ENCODE measurements around the gene SLC22A14. TPM values are rescaled to one million over a fixed set of nuclear protein-coding genes. Genes with fewer than 3 reads are reported as not detected.

SLC22A14 gene
- total and polyA plus RNA-seq, 9 of the 15 experiments (the other 6 are each of a cell fraction or from before 2014, with no cell fraction given): 0.03 to 0.07 TPM; not detected in 7

- TF ChIP-seq, protein P1, sequence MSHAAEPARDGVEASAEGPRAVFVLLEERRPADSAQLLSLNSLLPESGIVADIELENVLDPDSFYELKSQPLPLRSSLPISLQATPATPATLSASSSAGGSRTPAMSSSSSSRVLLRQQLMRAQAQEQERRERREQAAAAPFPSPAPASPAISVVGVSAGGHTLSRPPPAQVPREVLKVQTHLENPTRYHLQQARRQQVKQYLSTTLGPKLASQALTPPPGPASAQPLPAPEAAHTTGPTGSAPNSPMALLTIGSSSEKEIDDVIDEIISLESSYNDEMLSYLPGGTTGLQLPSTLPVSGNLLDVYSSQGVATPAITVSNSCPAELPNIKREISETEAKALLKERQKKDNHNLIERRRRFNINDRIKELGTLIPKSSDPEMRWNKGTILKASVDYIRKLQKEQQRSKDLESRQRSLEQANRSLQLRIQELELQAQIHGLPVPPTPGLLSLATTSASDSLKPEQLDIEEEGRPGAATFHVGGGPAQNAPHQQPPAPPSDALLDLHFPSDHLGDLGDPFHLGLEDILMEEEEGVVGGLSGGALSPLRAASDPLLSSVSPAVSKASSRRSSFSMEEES (CRISPR knock-in tag; IDR thresholded peaks at IDR 0.05): peak; percentile 94
- peak; percentile 97 to 98 for TF ChIP-seq MNT (conservative IDR thresholded peaks at IDR 0.05)
- TF ChIP-seq ZBTB17 (CRISPR knock-in tag; IDR thresholded peaks at IDR 0.05): no peak; the same call in 1 of the 2 replicates
- no peak for TF ChIP-seq GTF2E2 (tag; IDR thresholded peaks at IDR 0.05)
- TF ChIP-seq FOXK2 (conservative IDR thresholded peaks at IDR 0.05 in 1 of 2, IDR thresholded peaks at IDR 0.05 in 1 of 2; ENCODE audit: low read depth in 2 of 2): peak in 1 of 2 experiments; percentile 58; a peak in 3 of 4 replicates
- TF ChIP-seq TEAD1 (CRISPR knock-in tag; IDR thresholded peaks at IDR 0.05): peak; percentile 36 to 95; a peak in 1 of 4 replicates
- TF ChIP-seq NCOA6 (IDR thresholded peaks at IDR 0.05): peak; percentile 94
- TF ChIP-seq ZNF232 (CRISPR knock-in tag; IDR thresholded peaks at IDR 0.05): no peak; the same call in 1 of the 2 replicates
- TF ChIP-seq, protein P2, sequence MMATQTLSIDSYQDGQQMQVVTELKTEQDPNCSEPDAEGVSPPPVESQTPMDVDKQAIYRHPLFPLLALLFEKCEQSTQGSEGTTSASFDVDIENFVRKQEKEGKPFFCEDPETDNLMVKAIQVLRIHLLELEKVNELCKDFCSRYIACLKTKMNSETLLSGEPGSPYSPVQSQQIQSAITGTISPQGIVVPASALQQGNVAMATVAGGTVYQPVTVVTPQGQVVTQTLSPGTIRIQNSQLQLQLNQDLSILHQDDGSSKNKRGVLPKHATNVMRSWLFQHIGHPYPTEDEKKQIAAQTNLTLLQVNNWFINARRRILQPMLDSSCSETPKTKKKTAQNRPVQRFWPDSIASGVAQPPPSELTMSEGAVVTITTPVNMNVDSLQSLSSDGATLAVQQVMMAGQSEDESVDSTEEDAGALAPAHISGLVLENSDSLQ (IDR thresholded peaks at IDR 0.05): peak; percentile 67
- no peak for TF ChIP-seq ARNT (IDR thresholded peaks at IDR 0.05)
- no peak for TF ChIP-seq RNF219 (CRISPR knock-in tag; IDR thresholded peaks at IDR 0.05)
- TF ChIP-seq NELFE (IDR thresholded peaks at IDR 0.05; ENCODE audit: insufficient read depth, insufficient read length): no peak
- peak; percentile 39; the same call in 1 of the 2 replicates for TF ChIP-seq SIN3B (IDR thresholded peaks at IDR 0.05; ENCODE audit: low read depth)
- TF ChIP-seq ADNP (tag; IDR thresholded peaks at IDR 0.05): no peak
- peak; percentile 59 for TF ChIP-seq EGR1 (conservative IDR thresholded peaks at IDR 0.05)
- TF ChIP-seq POLR2H (tag; IDR thresholded peaks at IDR 0.05; ENCODE audit: low read depth): no peak
- no peak for TF ChIP-seq PPARD (CRISPR knock-in tag; IDR thresholded peaks at IDR 0.05)
- TF ChIP-seq TAF1 (IDR thresholded peaks at IDR 0.05; ENCODE audit: control insufficient read depth, extremely low read depth, insufficient read depth, low read length, severe bottlenecking): peak; percentile 67
- no peak for TF ChIP-seq ZNF707 (CRISPR knock-in tag; conservative IDR thresholded peaks at IDR 0.05)
- TF ChIP-seq MAZ (CRISPR knock-in tag; conservative IDR thresholded peaks at IDR 0.05 in 1 of 2, IDR thresholded peaks at IDR 0.05 in 1 of 2): peak; percentile 87 to 95
- TF ChIP-seq KLF1 (tag; IDR thresholded peaks at IDR 0.05): peak; percentile 74
These were observed 64.7 kb downstream of the SLC22A14 start, which contains the start of gene XYLB (continued) for GRCh38 chr3:38346587-38347410.

Data from K562 (cell line).